GM19328 (cell line): ENCODE results near the gene CD84.
"Not testable (repeated sequence)": the region's sequence is repeated elsewhere in the genome, so short reads cannot be mapped to it uniquely, and the experiment has no call there.

ENCODE experiments used
- ATAC-seq: cut with Tn5 transposase; IDR thresholded peaks from one replicate; pipeline ENCODE4 v1.9.1; 2021; ENCODE audit warnings: mild to moderate bottlenecking, moderate library complexity; ENCODE audit not compliant: unreplicated experiment

The CD84 gene

DNA sequence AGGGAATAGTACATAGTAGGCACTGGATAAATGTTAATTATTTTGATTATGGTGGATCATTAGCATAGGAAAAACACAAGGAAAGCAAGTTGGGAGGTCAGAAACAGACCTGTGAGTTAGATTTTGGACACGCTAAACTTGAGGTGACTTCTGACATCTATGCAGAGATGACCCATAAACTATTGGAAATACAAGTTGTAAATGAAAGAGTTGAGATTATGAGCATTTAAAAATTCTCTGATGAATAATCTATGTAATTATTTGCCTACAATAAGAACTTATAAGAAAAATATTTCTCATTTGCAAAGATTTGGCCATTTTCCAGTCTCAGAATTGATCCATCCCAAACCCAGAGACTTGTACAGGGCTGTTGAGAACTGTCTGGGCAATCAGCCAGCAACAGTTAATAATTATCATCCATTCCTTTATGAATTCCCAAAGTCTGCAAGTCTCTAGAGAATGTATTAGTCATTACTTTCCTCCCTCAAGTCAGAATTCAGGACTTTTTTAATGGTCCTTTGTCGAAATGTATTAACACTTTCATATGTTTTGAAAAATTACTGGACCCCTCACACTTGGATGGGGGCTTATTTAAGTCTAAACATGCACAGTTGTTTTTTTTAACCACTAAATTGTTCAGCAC, 36.9 kb downstream of the CD84 start:
- ATAC-seq: no peak

DNA sequence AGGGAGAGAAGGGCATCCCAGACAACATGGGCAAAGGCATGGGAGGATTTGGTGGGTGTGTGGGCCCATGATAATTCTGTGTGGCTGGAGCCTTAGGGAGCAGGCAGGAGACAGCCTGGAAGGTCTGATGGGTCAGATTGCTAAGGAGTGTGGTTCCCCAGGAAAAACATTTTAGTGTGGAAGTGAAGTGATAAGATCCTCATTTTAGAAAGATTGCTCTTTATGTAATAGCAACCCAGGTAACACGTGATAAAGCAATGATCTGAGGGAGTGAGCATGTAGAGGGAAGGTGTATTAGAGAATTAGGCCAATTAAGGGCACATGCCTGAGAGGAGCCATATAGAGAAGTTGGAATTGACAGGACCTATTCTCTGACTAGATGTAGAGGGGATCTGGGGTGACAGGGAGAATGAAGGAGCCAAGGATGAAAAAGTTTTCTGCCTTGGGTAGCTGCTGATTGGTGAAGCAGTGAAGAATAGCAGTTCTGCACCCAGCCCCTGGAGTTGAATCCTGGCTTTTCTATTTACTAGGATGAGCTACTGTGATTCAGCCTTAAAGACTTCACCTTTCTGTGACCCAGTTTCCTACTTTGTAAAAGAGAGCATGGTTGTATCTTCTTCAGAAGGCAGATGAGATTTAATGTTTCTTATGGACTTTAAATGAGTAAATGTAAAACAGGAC, 37.5 kb downstream of the CD84 start:
- ATAC-seq: no peak

DNA sequence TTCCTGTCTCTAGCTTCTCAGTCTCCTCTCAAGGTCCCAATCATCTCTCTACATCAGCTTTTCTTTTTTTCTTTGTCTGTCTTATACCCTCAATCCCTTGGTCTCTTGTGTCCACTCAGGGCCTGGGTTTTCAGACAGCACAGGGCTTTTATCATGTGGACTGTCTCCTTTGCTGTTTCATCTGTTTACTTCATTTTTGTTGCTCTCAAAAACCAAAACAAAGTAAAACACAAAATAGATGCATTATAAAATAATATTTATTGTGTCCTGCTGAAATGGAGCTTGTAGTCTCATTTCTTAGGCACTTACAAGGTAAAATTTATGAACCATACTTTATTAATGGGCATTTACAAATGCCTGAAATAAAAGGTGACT, 38.5 kb downstream of the CD84 start:
- ATAC-seq: no peak

DNA sequence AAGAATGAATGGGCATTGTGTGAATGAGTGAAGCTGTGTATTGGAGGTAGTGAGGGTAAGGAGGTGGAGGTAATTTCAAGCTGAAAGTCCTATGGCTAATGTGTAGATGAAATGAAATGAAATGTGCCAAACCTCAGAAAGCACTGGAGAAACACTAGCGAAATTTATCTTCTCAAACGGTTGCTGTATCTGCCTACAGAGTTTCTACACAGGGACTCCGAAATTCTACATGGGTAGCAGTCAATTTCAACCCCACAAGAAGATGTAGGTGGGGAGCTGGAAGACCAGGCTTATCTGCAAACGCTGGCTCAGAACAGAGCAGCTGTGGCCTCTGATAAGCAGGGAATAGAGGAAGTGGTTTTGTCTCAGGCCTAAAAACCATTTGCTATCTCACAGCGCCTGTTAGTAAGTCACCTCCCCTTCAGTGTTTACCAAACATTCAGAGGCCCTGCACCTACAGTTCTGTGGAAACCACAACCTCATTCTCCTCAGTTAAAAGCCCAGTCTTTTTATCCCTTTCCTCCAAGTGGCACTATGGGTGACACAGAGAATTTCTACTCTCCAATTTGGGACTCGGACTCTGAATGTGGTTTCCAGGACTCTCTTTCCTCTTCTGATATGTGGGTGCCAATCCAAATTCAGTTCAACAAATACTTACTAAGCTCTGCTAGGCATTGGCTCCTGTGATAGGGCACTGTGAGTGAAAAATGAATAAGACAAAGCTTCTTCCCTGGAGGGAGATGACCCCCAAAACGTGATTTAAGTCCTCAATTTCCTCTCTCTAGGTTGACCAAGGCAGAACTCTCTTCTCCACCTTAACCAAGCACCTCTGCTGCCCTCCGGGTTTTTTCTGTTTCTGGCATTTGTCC, 39.1 kb downstream of the CD84 start:
- ATAC-seq: peak; percentile 95

DNA sequence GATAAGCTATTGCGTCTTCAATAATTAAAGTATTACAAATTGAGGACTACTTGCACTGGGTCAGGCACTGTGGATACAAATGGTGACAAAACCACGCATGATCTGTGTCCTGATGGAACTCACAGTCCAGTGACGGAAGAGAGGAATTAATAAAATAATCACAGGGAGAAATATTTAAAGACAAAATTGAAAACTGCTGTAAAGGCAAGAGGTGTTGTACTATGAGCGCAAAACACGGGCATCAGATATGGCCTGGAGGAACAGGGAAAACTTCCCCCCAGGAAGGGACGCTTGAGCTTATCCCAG, 39.7 kb downstream of the CD84 start:
- no peak for ATAC-seq

DNA sequence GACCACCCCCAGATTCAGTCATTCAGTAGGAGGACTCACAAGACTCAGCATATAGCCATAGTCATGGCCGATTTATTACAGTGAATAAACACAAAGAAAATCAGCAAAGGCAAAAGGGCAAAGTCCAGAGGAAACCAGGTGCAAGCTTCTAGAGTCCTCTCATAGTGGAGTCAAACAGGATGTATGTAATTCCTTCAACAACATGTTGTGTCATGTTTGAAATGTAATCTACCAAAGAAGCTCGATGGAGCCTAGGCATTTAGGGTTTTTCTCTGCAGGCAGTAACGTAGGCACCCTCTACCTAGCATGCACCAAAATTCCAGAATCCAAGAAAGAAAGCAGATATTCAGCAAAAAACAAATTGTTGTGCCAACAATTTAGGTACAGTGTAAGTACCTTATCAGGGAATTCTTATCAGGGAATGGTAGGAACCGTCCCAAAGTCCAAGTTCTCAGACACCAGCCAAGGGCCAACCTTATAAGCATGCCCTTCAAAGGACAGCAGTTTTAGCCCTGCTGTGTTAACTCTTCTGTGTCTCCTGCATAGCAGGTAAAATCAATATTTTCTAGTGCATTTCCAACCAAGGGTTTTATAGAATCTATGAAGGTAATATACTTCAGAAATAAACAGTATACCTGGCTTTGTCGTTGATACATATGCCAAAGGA, 40.2 kb downstream of the CD84 start:
- no peak for ATAC-seq

DNA sequence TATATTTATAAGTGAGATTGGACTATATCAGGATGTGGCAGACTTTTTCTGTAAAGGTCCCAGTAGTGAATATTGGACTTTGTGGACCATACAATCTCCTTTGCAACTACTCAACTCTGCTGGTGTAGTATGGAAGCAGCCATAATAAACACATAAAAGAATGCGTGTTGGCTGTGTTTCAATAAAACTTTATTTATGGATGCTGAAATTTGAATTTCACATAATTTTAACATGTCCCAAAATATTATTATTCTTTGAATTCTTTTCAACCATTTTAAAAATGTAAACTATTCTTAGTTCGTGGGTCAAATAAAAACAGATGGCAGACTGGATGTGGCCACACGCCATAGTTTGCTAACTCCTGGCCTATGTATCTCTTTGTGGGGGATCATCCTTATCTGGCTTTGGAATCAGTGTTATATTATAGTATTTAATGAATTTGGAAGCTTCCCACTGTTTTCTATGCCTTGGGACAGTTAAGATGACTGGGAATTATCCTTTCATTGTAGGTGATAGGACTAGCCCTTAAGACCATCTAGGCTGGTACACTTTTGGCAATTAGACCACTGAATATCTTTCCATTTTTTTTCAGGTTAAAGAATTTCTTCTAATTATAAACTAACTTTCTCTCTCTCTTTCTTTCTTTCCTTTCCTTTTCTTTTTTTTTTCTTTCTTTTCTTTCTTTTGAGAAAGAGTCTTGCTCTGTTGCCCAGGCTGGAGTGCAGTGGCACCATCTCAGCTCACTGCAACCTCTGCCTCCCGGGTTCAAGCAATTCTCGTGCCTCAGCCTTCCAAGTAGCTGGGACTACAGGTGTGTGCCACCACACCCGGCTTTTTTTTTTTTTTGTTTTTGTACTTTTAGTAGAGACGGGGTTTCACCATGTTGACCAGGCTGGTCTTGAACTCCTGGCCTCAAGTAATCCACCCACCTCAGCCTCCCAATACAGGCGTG, 41.3 kb downstream of the CD84 start:
- no peak for ATAC-seq

DNA sequence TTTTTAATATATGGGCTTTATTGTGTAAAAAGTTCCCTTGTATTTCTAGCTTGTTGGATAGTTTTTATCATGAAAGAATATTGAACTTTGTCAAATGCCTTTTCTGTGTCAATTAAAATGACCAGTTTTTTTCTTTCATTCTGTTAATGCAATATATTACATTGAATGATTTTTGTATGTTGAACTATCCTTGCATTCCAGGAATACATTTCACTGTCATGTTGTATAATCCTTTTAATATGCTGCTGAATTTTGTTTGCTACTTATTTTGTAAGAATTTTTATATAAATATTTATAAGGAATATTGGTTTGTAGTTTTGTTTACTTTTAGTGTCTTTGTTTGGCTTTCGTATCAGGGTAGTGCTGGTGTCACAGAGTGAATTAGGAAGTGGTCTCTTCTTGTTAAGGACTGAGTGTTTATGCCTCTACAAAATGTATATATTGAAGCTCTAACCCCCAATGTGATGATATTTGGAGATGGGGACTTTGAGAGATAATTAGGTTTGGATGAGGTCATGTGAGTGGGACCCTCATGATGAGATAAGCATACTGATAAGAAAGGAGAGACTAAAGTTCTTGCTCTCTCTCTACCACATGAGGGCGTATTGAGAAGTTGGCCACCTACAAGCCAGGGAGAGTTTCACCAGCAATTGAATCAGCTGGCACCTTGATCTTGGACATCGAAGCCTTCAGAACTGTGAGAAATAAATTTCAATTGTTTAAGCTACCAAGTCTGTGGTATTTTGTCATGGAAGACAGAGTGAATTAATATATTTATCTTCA, 44.3 kb downstream of the CD84 start:
- no peak for ATAC-seq

DNA sequence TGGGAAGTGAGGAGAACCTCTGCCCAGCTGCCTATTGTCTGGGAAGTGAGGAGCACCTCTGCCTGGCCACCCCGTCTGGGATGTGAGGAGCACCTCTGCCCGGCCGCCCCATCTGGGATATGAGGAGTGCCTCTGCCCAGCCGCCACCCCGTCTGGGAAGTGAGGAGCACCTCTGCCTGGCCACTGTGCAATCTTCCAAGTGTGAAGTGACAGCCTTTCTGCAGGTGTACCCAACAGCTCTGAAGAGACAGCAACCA, 46.8 kb downstream of the CD84 start:
- not testable (repeated sequence) for ATAC-seq

DNA sequence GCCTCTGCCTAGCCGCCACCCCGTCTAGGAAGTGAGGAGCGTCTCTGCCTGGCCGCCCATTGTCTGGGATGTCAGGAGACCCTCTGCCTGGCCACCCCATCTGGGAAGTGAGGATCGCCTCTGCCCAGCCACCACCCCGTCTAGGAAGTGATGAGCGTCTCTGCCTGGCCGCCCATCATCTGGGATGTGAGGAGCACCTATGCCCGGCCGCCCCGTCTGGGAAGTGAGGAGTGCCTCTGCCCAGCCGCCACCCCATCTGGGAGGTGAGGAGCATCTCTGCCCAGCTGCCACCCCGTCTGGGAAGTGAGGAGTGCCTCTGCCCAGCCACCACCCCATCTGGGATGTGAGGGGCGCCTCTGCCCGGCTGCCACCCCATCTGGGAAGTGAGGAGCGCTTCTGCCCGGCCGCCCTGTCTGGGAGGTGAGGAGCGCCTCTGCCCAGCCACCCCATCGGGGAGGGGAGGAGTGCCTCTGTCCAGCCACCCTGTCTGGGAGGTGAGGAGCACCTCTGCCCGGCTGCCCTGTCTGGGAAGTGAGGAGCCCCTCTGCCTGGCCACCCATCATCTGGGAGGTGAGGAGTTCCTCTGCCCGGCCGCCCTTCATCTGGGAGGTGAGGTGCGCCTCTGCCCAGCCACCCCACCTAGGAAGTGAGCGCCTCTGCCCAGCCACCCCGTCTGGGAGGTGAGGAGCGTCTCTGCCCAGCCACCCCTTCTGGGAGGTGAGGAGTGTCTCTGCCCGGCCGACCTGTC, 47.3 kb downstream of the CD84 start:
- not testable (repeated sequence) for ATAC-seq

DNA sequence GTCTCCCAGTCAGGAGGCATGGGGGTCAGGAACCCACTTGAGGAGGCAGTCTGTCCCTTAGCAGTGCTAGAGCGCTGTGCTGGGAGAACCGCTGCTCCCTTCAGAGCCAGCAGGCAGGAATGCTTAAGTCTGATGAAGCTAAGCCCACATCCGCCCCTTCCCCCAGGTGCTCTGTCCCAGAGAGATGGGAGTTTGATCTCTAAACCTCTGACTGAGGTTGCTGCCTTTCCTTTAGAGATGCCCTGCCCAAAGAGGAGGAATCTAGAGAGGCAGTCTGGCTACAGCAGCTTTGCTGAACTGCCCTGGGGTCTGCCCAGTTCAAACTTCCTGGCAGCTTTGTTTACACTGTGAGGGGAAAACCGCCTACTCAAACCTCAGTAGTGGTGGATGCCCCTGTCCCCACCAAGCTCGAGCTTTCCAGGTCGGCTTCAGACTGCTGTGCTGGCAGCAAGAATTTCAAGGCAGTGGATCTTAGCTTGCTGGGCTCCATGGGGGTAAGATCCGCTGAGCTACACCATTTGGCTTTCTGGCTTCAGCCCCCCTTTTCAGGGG, 49.8 kb downstream of the CD84 start:
- ATAC-seq: not testable (repeated sequence)

DNA sequence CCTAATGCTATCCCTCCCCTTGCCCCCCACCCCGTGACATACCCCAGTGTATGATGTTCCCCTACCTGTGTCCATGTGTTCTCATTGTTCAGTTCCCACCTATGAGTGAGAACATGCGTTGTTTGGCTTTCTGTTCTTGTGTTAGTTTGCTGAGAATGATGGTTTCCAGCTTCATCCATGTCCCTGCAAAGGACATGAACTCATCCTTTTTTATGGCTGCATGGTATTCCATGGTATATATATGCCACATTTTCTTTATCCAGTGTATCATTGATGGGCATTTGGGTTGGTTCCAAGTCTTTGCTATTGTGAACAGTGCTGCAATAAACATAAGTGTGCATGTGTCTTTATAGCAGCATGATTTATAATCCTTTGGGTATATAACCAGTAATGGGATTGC, 55.5 kb downstream of the CD84 start:
- not testable (repeated sequence) for ATAC-seq

DNA sequence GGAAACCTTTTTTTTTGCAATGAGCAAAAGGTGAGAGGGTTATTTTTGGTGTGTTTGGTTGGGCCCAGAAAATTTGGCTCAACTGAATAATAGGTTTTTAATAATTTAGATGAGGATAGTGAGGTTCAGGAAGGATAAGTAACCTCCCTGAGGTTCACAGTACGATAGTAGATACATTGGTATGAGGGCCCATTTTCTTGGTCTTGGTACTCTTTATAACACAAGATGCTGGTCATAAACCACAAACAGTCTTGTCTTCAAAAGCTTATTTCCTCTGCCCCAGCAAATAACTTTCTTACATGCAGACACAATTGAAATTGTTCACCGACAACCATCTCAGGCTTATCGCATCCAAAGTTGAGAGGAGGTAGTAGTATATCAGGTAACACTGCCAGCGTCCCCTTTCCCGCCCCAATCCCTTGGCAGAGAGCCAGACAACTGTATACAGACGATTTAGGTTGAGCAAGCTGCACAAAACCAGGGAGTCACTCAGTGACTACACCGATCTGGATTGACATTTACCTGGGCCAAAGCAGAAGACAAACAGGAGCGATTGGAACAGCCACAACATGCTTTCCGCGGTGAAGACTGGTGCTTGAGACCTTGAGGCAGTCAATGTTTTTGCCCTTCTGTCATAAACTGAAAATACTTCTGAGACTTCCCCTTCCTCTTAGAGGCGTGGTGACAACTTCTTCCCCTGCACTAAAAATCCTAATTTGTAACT, 56.5 kb downstream of the CD84 start, which contains the start of gene SLAMF6:
TSS of gene SLAMF6 (minus strand) at position 634 of the 724 bp plus-strand sequence. CDS start at position 571, 63 bp downstream.
- ATAC-seq: no peak

DNA sequence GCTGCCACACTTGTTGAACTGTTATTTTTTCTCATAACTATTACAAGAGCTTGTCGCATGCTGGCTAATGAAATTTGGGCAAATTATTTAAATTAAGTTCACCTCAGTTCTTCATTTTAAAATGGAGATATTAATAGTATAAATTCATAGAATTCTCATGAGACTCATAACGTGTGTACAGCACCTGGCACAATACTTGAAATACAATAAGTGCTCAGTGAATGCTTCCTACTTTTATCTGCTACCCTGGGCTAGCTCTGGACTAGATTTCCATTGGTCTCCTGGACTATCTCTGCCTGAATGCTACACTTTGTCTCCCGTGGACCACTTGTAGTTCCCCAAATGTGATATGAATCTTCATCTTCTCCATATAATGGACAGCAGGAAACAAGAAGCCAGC, 57.2 kb downstream of the CD84 start:
- no peak for ATAC-seq

DNA sequence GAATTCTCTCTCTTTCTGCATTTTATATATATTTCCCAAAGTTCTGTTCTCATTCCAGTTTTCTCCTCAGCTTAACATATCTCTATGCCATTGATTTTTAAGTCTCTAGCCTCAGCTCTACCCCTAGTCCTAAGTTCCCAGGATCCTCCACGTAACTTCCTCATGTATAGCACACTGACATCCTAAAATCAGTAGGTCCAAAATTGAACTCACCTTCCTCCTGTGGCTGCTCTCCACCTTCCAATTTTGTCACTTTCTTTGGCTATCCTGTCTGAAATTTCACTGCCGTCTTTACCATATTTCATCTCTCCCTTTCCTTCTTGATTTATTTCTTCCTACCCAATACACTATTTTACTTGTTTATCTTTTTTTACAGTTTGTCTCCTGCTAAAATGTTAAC, 57.7 kb downstream of the CD84 start:
- no peak for ATAC-seq

DNA sequence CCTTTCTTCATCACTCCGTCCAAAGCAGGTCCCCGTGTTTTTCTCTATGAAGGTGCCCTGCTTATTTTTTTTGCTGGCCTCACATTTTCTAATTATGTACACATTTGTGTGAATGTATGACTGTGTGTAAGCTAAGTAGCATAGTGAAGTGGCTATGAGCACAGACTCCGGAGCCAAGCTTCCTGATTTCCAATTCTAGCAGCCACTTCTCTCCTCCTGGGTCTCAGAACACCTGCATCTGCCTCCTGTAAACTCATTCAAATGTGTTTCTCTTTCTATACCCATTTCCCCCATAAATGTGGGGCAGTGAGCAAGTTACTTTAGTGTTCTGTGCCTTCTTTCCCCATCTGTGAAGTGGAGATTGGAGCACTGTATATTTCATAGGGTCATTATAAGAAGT, 58.3 kb downstream of the CD84 start:
- ATAC-seq: no peak

DNA sequence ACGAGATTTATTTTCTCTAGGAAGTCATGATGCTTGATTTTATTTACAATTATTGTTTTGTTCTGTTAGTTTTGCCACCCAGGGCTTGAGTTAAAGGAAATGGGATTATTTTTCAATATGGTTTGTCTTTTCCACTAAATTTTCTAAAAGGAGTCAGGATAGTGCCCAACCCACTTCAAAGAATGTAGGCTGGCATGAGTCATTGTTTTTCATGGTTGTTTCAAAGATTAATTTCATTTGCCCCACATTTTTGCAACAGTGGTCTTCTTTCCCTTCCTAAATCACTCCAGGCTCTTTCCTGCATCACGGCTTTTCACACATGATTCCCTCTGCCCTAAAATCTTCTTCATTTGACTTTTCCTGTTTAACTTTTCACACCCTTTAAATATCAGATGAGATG, 58.7 kb downstream of the CD84 start:
- ATAC-seq: no peak
